Mesenteric fat pad (tissue), 1 donor: ENCODE measurements around the gene STS. TPM values are rescaled to one million over a fixed set of nuclear protein-coding genes. Genes with fewer than 3 reads are reported as not detected.

Source experiments
- DNase-seq: peaks from one replicate; pipeline ENCODE4 v3.0.0-alpha.2; 2020; ENCODE audit warnings: low spot score
- total RNA-seq: library from RNA; stranded (reverse); fragmentation: NEBNext Ultra II Directional; extraction: Animal tissue kit (Norgen Biotek cat#: 25700); gene quantifications from one replicate; pipeline ENCODE4 v1.2.1, GENCODE V29; 2021
- donor health status: DM: yes; HTN: yes; CAD: no.

STS gene
- total RNA-seq, 1 donor from 2014 or later = 30.8 TPM

GRCh38 chrX:7139202-7140081, 8.1 kb upstream of the STS start:
- DNase-seq = no peak

- DNase-seq = no peak
Observed at GRCh38 chrX:7143076-7143475, 4.4 kb upstream of the STS start.

DNA sequence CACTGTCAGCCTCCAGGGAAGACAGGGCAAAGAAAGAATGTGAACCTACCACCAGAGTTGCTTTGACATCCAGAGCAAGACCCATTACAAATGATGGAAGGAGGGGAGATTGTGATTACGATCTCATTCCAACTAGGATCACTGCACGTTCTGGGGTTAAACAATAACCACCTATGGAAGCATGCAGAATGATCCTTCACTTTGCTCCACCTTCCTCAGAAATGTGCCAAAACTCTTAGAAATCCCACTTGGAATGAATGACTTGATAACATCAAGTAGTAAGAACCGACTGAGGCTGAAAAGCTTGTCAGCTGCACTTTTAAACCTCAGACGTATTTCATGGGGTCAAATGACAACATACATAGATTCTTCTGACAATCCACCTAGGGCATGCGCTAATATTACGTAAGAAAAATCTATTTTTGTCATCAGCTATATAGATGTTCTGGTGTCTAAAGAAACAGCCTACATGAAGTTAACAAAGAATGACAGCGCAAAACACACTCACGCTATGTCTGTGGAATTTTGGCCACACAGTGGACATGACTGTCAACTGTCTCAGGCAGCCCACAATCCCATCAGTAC, 3.5 kb upstream of the STS start:
- DNase-seq = no peak

GRCh38 chrX:7145454-7145853, 2.1 kb upstream of the STS start:
- DNase-seq = no peak

DNA sequence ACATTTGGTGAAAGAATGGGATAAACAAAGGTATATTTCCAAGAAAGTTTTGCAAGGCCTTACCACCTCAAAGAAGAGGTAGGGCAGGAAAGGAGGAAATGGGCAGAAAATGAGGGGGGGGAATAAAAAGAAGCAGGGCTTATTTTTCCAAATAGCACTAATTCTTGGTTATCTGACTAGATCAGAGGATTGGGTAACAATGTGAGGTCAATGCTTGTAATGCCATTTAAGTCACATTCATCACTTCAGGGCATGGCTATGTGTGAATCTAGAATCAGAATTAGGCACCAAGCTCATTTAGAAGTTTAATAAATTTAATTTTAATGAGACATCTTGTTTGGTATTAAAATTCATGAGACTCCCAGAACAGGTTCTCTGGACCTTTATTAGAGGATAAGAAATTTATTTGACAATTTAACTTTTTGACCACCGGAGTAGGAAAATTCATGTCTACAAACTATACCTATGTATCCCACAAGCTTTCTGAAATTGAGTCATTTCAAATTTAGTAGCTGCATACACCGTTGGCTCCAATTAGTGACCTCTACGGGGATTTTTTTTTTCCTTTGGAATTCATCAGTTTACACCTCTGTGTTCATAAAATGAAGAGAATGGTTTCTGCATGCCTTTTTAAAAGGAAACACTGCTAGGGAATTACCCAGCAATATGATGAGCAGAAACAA, 1.4 kb upstream of the STS start:
- DNase-seq = no peak

DNA sequence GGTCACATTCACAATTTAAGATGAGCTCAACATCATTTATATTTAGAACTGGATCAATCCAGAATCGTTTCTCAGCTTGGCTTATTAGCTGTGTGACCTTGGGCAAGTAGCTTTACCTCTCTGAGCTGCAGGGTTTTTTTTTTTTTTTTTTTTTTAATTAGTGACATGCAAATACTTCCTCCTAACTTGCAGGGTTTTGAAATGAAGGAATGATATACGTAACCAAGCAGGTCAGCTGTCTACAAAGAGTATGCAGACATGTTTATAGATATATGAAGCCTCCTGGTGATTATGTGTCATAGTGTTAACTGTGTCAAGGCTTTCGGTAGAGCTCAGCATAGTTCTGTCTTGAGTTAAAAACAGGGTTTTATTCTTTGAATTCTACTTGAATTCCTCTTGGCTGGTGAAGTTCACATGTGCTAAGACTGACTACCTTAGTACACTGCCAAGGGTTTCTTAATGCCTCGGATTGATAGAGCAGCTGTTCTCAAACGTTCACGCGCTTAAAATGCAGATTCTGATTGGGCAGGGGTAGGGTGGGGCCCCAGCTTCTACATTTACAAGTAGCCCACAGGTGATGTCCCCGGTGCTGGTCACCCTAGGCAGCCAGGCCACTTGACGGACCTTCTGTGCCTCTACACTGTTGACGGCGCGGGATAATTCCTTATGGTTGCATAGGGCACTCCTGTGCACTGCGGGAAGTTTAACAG, 654 bp upstream of the STS start:
- no peak for DNase-seq

GRCh38 chrX:7147978-7148854, 704 bp downstream of the STS start, which contains the start of gene PUDP:
TSS of gene PUDP (minus strand) at chrX:7148153. CDS start at chrX:7148113, 40 bp downstream.
- peak; percentile 95 for DNase-seq

DNA sequence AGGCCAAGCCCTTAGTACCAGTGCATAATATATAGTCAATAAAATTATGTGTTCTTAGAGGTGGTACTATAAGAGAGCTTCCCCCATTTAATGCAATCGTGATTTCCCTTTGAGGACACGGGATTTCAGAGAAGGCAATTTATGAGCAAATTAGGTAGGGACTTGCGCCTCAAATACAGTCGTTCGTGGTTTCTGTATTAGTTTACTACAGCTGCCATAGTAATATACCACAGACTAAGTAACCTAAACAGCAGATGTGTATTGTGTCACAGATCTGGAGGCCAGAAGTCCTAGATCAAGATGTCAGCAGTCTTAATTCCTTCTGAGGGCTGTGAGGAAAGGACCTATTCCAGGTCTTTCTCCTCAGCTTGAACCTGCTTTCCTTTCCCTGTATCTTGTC, 1.9 kb downstream of the STS start:
- DNase-seq = no peak

DNA sequence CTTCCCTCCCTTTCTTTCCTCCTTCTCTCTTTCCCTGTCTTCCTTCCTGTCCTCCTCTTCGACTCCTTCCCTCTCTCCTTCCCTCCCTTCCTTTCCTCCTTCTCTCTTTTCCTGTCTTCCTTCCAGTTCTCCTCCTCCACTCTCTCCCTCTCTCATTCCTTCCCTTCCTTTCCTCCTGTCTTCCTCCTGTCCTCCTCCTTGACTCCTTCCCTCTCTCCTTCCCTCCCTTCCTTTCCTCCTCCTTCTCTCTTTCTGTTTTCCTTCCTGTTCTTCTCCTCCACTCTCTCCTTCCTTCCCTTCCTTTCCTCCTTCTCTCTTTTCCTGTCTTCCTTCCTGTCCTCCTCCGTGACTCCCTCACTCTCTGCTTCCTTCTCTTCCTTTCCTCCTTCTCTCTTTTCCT, 5.7 kb downstream of the STS start:
- no peak for DNase-seq

- no peak for DNase-seq
Observed at GRCh38 chrX:7154041-7154597, 6.6 kb downstream of the STS start.

- DNase-seq = no peak
Observed at GRCh38 chrX:7155163-7155562, 7.7 kb downstream of the STS start.

- no peak for DNase-seq
Observed at GRCh38 chrX:7156879-7157278, 9.4 kb downstream of the STS start.

DNA sequence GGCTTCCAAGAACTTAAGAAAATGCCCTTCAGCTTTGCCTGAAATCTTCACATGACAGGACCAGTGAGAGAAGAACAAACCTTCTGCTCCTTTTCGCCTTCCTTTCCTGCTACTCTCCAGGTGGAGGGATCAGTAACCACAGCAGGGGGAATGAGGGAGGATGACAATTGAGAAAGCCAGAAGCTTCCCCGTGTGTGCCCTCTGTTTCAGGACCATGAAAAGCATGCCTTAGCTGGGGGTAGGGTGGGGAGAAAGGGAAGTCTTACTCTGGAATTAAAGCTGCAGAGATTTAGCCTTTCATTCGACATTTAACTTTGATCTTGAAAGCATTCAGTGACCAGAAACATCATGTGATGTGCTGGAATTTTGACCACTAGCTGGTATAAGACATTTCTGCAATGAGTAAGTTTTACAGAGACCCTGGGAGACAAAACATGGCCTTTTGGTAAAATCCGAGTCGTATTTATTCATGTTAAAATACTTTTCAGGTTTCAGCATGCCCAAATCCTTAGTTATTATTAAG, 11.0 kb downstream of the STS start:
- no peak for DNase-seq

GRCh38 chrX:7159149-7159861, 11.8 kb downstream of the STS start:
- no peak for DNase-seq

DNA sequence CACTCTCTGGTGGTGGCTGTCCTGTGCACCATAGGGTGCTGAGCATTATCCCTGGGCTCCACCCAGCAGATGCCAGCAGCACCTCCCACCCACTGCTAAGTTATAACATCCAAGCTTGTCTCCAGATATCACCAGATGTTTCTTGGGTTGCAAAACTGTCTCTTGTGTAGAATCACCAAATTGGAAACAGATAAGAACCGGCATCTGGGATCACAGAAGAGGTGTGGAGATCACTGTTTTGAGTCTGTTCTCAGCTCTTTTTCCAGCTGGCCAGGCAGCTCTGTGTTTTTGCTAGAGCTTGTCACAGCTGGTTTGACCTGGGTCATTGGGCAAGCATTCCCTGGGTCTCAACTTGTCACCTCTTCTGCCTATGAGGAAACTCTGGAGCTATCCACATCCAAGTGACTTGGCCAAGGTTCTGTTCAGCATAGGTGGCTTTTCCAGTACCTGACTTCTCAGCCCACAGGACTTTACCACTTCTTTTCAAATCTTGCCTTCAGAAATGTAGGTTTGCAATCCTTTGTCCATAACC, 15.7 kb downstream of the STS start:
- no peak for DNase-seq

DNA sequence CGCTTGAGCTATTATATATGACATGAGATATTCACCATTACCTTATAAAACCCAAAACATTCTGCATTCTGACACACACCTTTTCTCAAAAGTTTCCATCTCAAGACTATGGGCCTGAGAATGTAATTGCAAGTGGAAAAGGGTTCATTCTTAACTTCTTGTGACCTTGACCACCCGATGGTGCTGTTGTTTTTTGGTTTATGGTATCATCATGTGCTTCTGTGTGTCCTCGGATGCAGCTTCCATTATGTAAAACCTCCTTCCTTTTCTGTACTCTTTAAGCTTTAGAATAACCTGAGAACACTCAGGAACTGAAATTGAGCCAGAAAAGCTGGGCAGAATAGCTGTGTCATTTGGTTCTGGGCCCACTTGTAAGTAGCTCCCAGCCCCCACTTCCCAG, 16.7 kb downstream of the STS start:
- DNase-seq = no peak

GRCh38 chrX:7168371-7168770, 20.9 kb downstream of the STS start:
- DNase-seq = no peak

DNA sequence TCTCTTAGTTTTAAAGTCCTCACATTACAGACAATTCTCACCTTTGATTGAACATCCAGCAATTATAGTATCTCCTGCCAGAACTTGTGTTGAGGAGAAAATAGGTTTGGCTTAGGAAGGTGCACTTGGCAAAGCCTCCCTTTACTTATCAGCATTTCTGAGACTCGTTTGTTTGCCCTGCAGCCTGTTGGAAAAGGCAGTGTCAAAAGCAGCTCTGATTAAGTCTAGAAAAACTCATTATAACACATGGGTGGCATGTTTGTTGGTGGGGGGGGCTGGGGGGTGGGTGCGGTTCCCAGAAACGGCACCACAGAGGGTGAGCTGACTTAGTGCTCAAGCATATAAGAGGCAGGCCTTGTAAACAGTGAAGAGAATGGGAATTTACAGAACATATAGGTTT, 22.1 kb downstream of the STS start:
- no peak for DNase-seq

- no peak for DNase-seq
Observed at GRCh38 chrX:7170898-7171297, 23.4 kb downstream of the STS start.
